RPMI8226 (cell line): ENCODE measurements around the gene ABRACL.
"Not testable (repeated sequence)": the region's sequence is repeated elsewhere in the genome, so short reads cannot be mapped to it uniquely, and the experiment has no call there.

Source experiments
- DNase-seq: peaks from one replicate; pipeline ENCODE4 v3.0.0-alpha.2; 2015

The ABRACL gene

GRCh38 chr6:139013185-139013800 is 15.3 kb upstream of the ABRACL start:
- DNase-seq, result no peak

GRCh38 chr6:139014945-139015344 is 13.6 kb upstream of the ABRACL start:
- no peak for DNase-seq

GRCh38 chr6:139016337-139017213 is 12.0 kb upstream of the ABRACL start:
- peak; percentile 11 for DNase-seq

GRCh38 chr6:139017227-139017626 is 11.3 kb upstream of the ABRACL start:
- no peak for DNase-seq

- DNase-seq, result no peak
Observed at GRCh38 chr6:139019722-139020121, 8.8 kb upstream of the ABRACL start.

- no peak for DNase-seq
Observed at GRCh38 chr6:139020689-139021088, 7.9 kb upstream of the ABRACL start.

GRCh38 chr6:139025416-139025815 is 3.1 kb upstream of the ABRACL start:
- not testable (repeated sequence) for DNase-seq

GRCh38 chr6:139027620-139028182 is 844 bp upstream of the ABRACL start:
- DNase-seq, result no peak

- peak; percentile 15 for DNase-seq
Observed at GRCh38 chr6:139028215-139028657, 309 bp upstream of the ABRACL start.

- DNase-seq, result peak; percentile 21
Observed at GRCh38 chr6:139029470-139030227, 1.1 kb downstream of the ABRACL start.

GRCh38 chr6:139030228-139030963 is 1.9 kb downstream of the ABRACL start:
- peak; percentile 8 for DNase-seq

GRCh38 chr6:139037490-139037889 is 8.9 kb downstream of the ABRACL start:
- DNase-seq, result no peak

GRCh38 chr6:139044250-139044649 is 15.7 kb downstream of the ABRACL start:
- DNase-seq, result no peak

- no peak for DNase-seq
Observed at GRCh38 chr6:139047677-139048076, 19.1 kb downstream of the ABRACL start.

GRCh38 chr6:139048912-139049311 is 20.4 kb downstream of the ABRACL start:
- DNase-seq, result not testable (repeated sequence)

GRCh38 chr6:139050131-139050769 is 21.7 kb downstream of the ABRACL start:
- DNase-seq, result not testable (repeated sequence)

- no peak for DNase-seq
Observed at GRCh38 chr6:139050770-139051313, 22.3 kb downstream of the ABRACL start.

GRCh38 chr6:139051396-139052060 is 23.0 kb downstream of the ABRACL start:
- no peak for DNase-seq

GRCh38 chr6:139053382-139053781 is 24.8 kb downstream of the ABRACL start:
- DNase-seq, result no peak

- DNase-seq, result no peak
Observed at GRCh38 chr6:139054001-139054400, 25.5 kb downstream of the ABRACL start.

GRCh38 chr6:139055709-139056108 is 27.2 kb downstream of the ABRACL start:
- no peak for DNase-seq
